HEK293T (cell line): ENCODE data around the gene DNASE1L2.

Experiments
- CTCF ChIA-PET: fragments of 350-600 bp; formaldehyde crosslinking; extraction: SDS; loops from one replicate; lab custom pipeline; 2021; ENCODE audit warnings: antibody characterized with exemption, inconsistent platforms; lab: Yijun Ruan, JAX
- POLR2A ChIA-PET: fragments of 350-600 bp; formaldehyde crosslinking; extraction: SDS; loops from one replicate; lab custom pipeline; 2020; ENCODE audit warnings: antibody characterized with exemption, inconsistent platforms; lab: Yijun Ruan, JAX
- DNase-seq: peaks from one replicate; pipeline ENCODE4 v3.0.0; 2012; ENCODE audit warnings: mixed read lengths; ENCODE audit errors: extremely low spot score
- ARNT ChIP-seq: fragments of 450-650 bp; IDR thresholded peaks from 2 replicates; pipeline ENCODE4 v1.6.1; 2017; ENCODE audit warnings: mild to moderate bottlenecking
- BHLHE40 ChIP-seq: fragments of 450-650 bp; IDR thresholded peaks from 2 replicates; pipeline ENCODE4 v1.6.1; 2016; ENCODE audit warnings: mild to moderate bottlenecking, moderate library complexity, borderline replicate concordance
- CTBP1 ChIP-seq: fragments of 450-650 bp; IDR thresholded peaks from 2 replicates; pipeline ENCODE4 v1.6.1; 2016; ENCODE audit warnings: borderline replicate concordance
- ELF4 ChIP-seq: fragments of 450-650 bp; IDR thresholded peaks from 2 replicates; pipeline ENCODE4 v1.6.1; 2017; ENCODE audit warnings: antibody characterized with exemption
- FOXA1 ChIP-seq: fragments of 450-650 bp; IDR thresholded peaks from 2 replicates; pipeline ENCODE4 v1.6.1; 2016; ENCODE audit warnings: mild to moderate bottlenecking
- FOXK2 ChIP-seq: fragments of 450-650 bp; IDR thresholded peaks from 2 replicates; pipeline ENCODE4 v1.6.1; 2016; ENCODE audit warnings: mild to moderate bottlenecking
- FOXM1 ChIP-seq: fragments of 450-650 bp; IDR thresholded peaks from 2 replicates; pipeline ENCODE4 v1.6.1; 2017; ENCODE audit warnings: mild to moderate bottlenecking, borderline replicate concordance
- HDGF ChIP-seq: fragments of 450-650 bp; IDR thresholded peaks from 2 replicates; pipeline ENCODE4 v1.6.1; 2017; ENCODE audit warnings: antibody characterized with exemption, borderline replicate concordance
- L3MBTL2 ChIP-seq: fragments of 450-650 bp; conservative IDR thresholded peaks from 2 replicates; pipeline ENCODE4 v1.6.1; 2016; ENCODE audit warnings: mild to moderate bottlenecking
- LEF1 ChIP-seq: fragments of 450-650 bp; IDR thresholded peaks from 2 replicates; pipeline ENCODE4 v1.6.1; 2017; ENCODE audit warnings: mild to moderate bottlenecking, borderline replicate concordance
- NFRKB ChIP-seq: fragments of 450-650 bp; IDR thresholded peaks from 2 replicates; pipeline ENCODE4 v1.6.1; 2016; ENCODE audit warnings: mild to moderate bottlenecking, moderate library complexity
- PKNOX1 ChIP-seq: fragments of 450-650 bp; IDR thresholded peaks from 2 replicates; pipeline ENCODE4 v1.6.1; 2016
- SP1 ChIP-seq: fragments of 450-650 bp; IDR thresholded peaks from 2 replicates; pipeline ENCODE4 v1.6.1; 2017
- SUZ12 ChIP-seq: fragments of 450-650 bp; IDR thresholded peaks from 2 replicates; pipeline ENCODE4 v1.6.1; 2016; ENCODE audit warnings: mild to moderate bottlenecking
- TARDBP ChIP-seq: fragments of 450-650 bp; IDR thresholded peaks from 2 replicates; pipeline ENCODE4 v1.6.1; 2016
- ZNF384 ChIP-seq: fragments of 450-650 bp; IDR thresholded peaks from 2 replicates; pipeline ENCODE4 v1.6.1; 2016

The DNASE1L2 gene

GRCh38 chr16:2273931-2274330, 37.7 kb downstream of the DNASE1L2 start:
- CTCF ChIA-PET, result no interaction called here
- POLR2A ChIA-PET, result no interaction called here
- TF ChIP-seq ELF4, result no peak
- TF ChIP-seq ZNF384, result no peak
- no peak for TF ChIP-seq HDGF
- no peak for TF ChIP-seq SP1
- TF ChIP-seq ARNT, result no peak
- TF ChIP-seq L3MBTL2, result no peak
- no peak for DNase-seq

- TF ChIP-seq FOXK2 (no peak), BHLHE40 (no peak), ELF4 (no peak), CTBP1 (no peak), SP1 (no peak), PKNOX1 (no peak), ARNT (no peak), ZNF384 (no peak), LEF1 (no peak), NFRKB (no peak), TARDBP (no peak)
- ChIA-PET POLR2A (no interaction called here), CTCF (no interaction called here)
- no peak for DNase-seq
These were observed 39.5 kb downstream of the DNASE1L2 start for GRCh38 chr16:2275476-2276367.

- ChIA-PET POLR2A (no interaction called here), CTCF (no interaction called here)
- no peak for DNase-seq
These were observed 40.3 kb downstream of the DNASE1L2 start for GRCh38 chr16:2276368-2277195.

GRCh38 chr16:2277466-2278271, 41.4 kb downstream of the DNASE1L2 start:
- no peak for DNase-seq
- CTCF ChIA-PET, result no interaction called here
- TF ChIP-seq SUZ12 (no peak), PKNOX1 (no peak), LEF1 (no peak), HDGF (no peak), FOXA1 (no peak), SP1 (no peak), TARDBP (no peak), FOXK2 (no peak), ZNF384 (no peak), L3MBTL2 (no peak), ARNT (no peak), CTBP1 (no peak), BHLHE40 (no peak), NFRKB (no peak), ELF4 (no peak), FOXM1 (no peak)
- POLR2A ChIA-PET, result no interaction called here

More at GRCh38 chr16:2276368-2277195, 40.3 kb downstream of the DNASE1L2 start:
- TF ChIP-seq FOXK2 (no peak), BHLHE40 (no peak), FOXM1 (no peak), ARNT (no peak), L3MBTL2 (no peak), ELF4 (no peak), ZNF384 (no peak), PKNOX1 (no peak), CTBP1 (no peak), LEF1 (no peak), SP1 (no peak), HDGF (no peak)

GRCh38 chr16:2278272-2278608, 42.0 kb downstream of the DNASE1L2 start:
- TF ChIP-seq SUZ12 (no peak), LEF1 (no peak)
- ChIA-PET POLR2A (interaction anchor here (1.0 to 1.6 kb wide), 3 partner anchors 8 to 26 kb away, joined by 3 to 4 read pairs (median 4); partner anchors contain the start of gene ECI1), CTCF (no interaction called here)
- no peak for DNase-seq
